ENCODE measurements around the gene CDK17.
"Not testable (repeated sequence)": the region's sequence is repeated elsewhere in the genome, so short reads cannot be mapped to it uniquely, and the experiment has no call there.

- not testable (repeated sequence) for TF ChIP-seq EZH2 (IDR thresholded peaks at IDR 0.05; ENCODE audit: low read length, missing control alignments); CTCF (conservative IDR thresholded peaks at IDR 0.05 in 1 of 2, IDR thresholded peaks at IDR 0.05 in 1 of 2; ENCODE audit: low read depth in 1 of 2, low read length in 2 of 2)
These were observed 20.5 kb downstream of the CDK17 start for GRCh38 chr12:96379743-96380142.

Measured in fibroblast of lung (primary cell).